H9 (cell line): ENCODE data around the gene DECR2. TPM values are rescaled to one million over a fixed set of nuclear protein-coding genes. Genes with fewer than 3 reads are reported as not detected.
A peak's percentile ranks its signal among the peaks of the same experiment; 100 is the strongest.

ENCODE experiments used
- DNase-seq: peaks from one replicate; pipeline ENCODE4 v3.0.0-alpha.2; 2017
- H2AFZ ChIP-seq: one replicate; pipeline ENCODE4 v1.6.1; 2013; ENCODE audit warnings: mild to moderate bottlenecking, low read length, control low read depth, moderate library complexity
- H2AK5ac ChIP-seq: 2 replicates; pipeline ENCODE4 v1.6.1; 2013; ENCODE audit warnings: low read length, control low read depth, mixed read lengths; ENCODE audit not compliant: insufficient read length
- H2BK120ac ChIP-seq: one replicate; pipeline ENCODE4 v1.6.1; 2013; ENCODE audit warnings: low read depth, mild to moderate bottlenecking, low read length, control low read depth, inconsistent platforms; ENCODE audit not compliant: poor library complexity, severe bottlenecking
- H2BK12ac ChIP-seq: 2 replicates; pipeline ENCODE4 v1.6.1; 2013; ENCODE audit warnings: low read length, control low read depth, mixed read lengths, low read depth; ENCODE audit not compliant: insufficient read length
- H2BK15ac ChIP-seq: 2 replicates; pipeline ENCODE4 v1.6.1; 2013; ENCODE audit warnings: low read depth, low read length, control low read depth
- H2BK20ac ChIP-seq: one replicate; pipeline ENCODE4 v1.6.1; 2013; ENCODE audit warnings: low read depth, mild to moderate bottlenecking, low read length, control low read depth, inconsistent platforms; ENCODE audit not compliant: poor library complexity, severe bottlenecking
- H2BK5ac ChIP-seq: 2 replicates; pipeline ENCODE4 v1.6.1; 2013; ENCODE audit warnings: low read length, control low read depth, mixed read lengths; ENCODE audit not compliant: insufficient read length
- H3K14ac ChIP-seq: 2 replicates; pipeline ENCODE4 v1.6.1; 2013; ENCODE audit warnings: low read length, control low read depth; ENCODE audit not compliant: insufficient read depth
- H3K18ac ChIP-seq: 2 replicates; pipeline ENCODE4 v1.6.1; 2013; ENCODE audit warnings: low read depth, mild to moderate bottlenecking, mixed read lengths, low read length, control low read depth; ENCODE audit not compliant: insufficient read length
- H3K23ac ChIP-seq: 2 replicates; pipeline ENCODE4 v1.6.1; 2013; ENCODE audit warnings: low read length, control low read depth, mixed read lengths, low read depth; ENCODE audit not compliant: insufficient read length
- H3K23me2 ChIP-seq: 2 replicates; pipeline ENCODE4 v1.6.1; 2013; ENCODE audit warnings: low read depth, mild to moderate bottlenecking, mixed read lengths, low read length, control low read depth; ENCODE audit not compliant: insufficient read length, poor library complexity, severe bottlenecking
- H3K27ac ChIP-seq: 2 replicates; pipeline ENCODE4 v1.5.1; 2013; ENCODE audit warnings: low read length, control low read depth, mixed read lengths, low read depth; ENCODE audit not compliant: insufficient read length
- H3K27me3 ChIP-seq: 2 replicates; pipeline ENCODE4 v1.6.1; 2013; ENCODE audit warnings: low read length, control low read depth, inconsistent platforms; ENCODE audit not compliant: insufficient read depth
- H3K4ac ChIP-seq: 2 replicates; pipeline ENCODE4 v1.6.1; 2013; ENCODE audit warnings: low read depth, mild to moderate bottlenecking, control low read depth, inconsistent platforms, low read length, moderate library complexity
- H3K4me1 ChIP-seq: 2 replicates; pipeline ENCODE4 v1.6.1; 2013; ENCODE audit warnings: low read length, control low read depth, inconsistent platforms; ENCODE audit not compliant: insufficient read depth
- H3K4me2 ChIP-seq: 2 replicates; pipeline ENCODE4 v1.6.1; 2013; ENCODE audit warnings: low read length, control low read depth, mixed read lengths; ENCODE audit not compliant: insufficient read length, insufficient read depth
- H3K56ac ChIP-seq: 2 replicates; pipeline ENCODE4 v1.6.1; 2013; ENCODE audit warnings: low read depth, mild to moderate bottlenecking, mixed read lengths, low read length, control low read depth; ENCODE audit not compliant: insufficient read length
- H3K79me1 ChIP-seq: 2 replicates; pipeline ENCODE4 v1.6.1; 2013; ENCODE audit warnings: low read depth, mild to moderate bottlenecking, moderate library complexity, low read length, control low read depth, inconsistent platforms; ENCODE audit not compliant: insufficient read depth, poor library complexity, severe bottlenecking
- H3K79me2 ChIP-seq: 2 replicates; pipeline ENCODE4 v1.6.1; 2013; ENCODE audit warnings: low read length, control low read depth, inconsistent platforms; ENCODE audit not compliant: insufficient read depth
- H3K9ac ChIP-seq: 2 replicates; pipeline ENCODE4 v1.6.1; 2013; ENCODE audit warnings: low read length, control low read depth, mixed read lengths; ENCODE audit not compliant: insufficient read length; ENCODE audit errors: extremely low read depth
- H3K9me3 ChIP-seq: one replicate; pipeline ENCODE4 v1.6.1; 2013; ENCODE audit warnings: low read depth, low read length, inconsistent platforms; ENCODE audit not compliant: control insufficient read depth
- H3T11ph ChIP-seq: one replicate; pipeline ENCODE4 v1.6.1; 2013; ENCODE audit warnings: mild to moderate bottlenecking, low read length, control low read depth, inconsistent platforms
- H4K20me1 ChIP-seq: one replicate; pipeline ENCODE4 v1.6.1; 2013; ENCODE audit not compliant: control insufficient read depth, insufficient read length, insufficient read depth
- H4K5ac ChIP-seq: 2 replicates; pipeline ENCODE4 v1.6.1; 2013; ENCODE audit warnings: low read depth, mild to moderate bottlenecking, mixed read lengths, low read length, control low read depth; ENCODE audit not compliant: insufficient read length
- H4K8ac ChIP-seq: replicated peaks from 2 replicates; pipeline ENCODE4 v1.6.1; 2013; ENCODE audit warnings: low read length, control low read depth, mixed read lengths, low read depth; ENCODE audit not compliant: insufficient read length
- H4K91ac ChIP-seq: 2 replicates; pipeline ENCODE4 v1.6.1; 2013; ENCODE audit warnings: low read depth, mild to moderate bottlenecking, moderate library complexity, mixed read lengths, low read length, control low read depth; ENCODE audit not compliant: insufficient read length
- H3K27ac Mint-ChIP-seq, 3 experiments: 2 replicates in 2 of 3; 3 replicates in 1 of 3; pipeline ENCODE4 v1.8.0; 2020 to 2021; ENCODE audit warnings: mixed read lengths in 3 of 3, mild to moderate bottlenecking in 1 of 3, moderate library complexity in 1 of 3
- H3K27me3 Mint-ChIP-seq: 2 replicates; pipeline ENCODE4 v1.8.0; 2021; ENCODE audit warnings: low read depth, mild to moderate bottlenecking, moderate library complexity, mixed read lengths
- H3K36me3 Mint-ChIP-seq, 3 experiments: 2 replicates in 2 of 3; 3 replicates in 1 of 3; pipeline ENCODE4 v1.8.0; 2020 to 2021; ENCODE audit warnings: low read depth in 3 of 3, mixed read lengths in 3 of 3; ENCODE audit not compliant: insufficient read depth in 1 of 3
- H3K4me1 Mint-ChIP-seq, 2 experiments: 2 replicates each; pipeline ENCODE4 v1.8.0; 2020; ENCODE audit warnings: mixed read lengths in 2 of 2
- H3K4me3 Mint-ChIP-seq, 2 experiments: 2 replicates in 1 of 2; 3 replicates in 1 of 2; pipeline ENCODE4 v1.8.0; 2020 to 2021; ENCODE audit warnings: mild to moderate bottlenecking in 2 of 2, mixed read lengths in 2 of 2, moderate library complexity in 1 of 2
- H3K9me3 Mint-ChIP-seq, 2 experiments: 2 replicates in 1 of 2; 3 replicates in 1 of 2; pipeline ENCODE4 v1.8.0; 2020; ENCODE audit warnings: mild to moderate bottlenecking in 2 of 2, mixed read lengths in 2 of 2, moderate library complexity in 1 of 2
- WGBS: extraction: QIAGEN DNeasy Blood & Tissue Kit; methylation state at CpG from one replicate; pipeline ENCODE4 v1.1.7; 2013; ENCODE audit warnings: missing lambda C conversion rate, low lambda C conversion rate, mixed read lengths; ENCODE audit not compliant: insufficient read length; ENCODE audit errors: extremely low coverage; 5-methylcytosine and 5-hydroxymethylcytosine counted together
- total RNA-seq: library from RNA; stranded (reverse); gene quantifications from 2 replicates; pipeline ENCODE4 v1.2.1, GENCODE V29; 2021
- TF ChIP-seq, protein P1 (sequence below): fragments of 200-600 bp; sonication (generic); conservative IDR thresholded peaks from 3 replicates; pipeline ENCODE4 v1.8.0; 2021; ENCODE audit warnings: antibody characterized with exemption, mild to moderate bottlenecking

The DECR2 gene
- total RNA-seq, 1 experiment from 2014 or later: 39.3 TPM

DNA sequence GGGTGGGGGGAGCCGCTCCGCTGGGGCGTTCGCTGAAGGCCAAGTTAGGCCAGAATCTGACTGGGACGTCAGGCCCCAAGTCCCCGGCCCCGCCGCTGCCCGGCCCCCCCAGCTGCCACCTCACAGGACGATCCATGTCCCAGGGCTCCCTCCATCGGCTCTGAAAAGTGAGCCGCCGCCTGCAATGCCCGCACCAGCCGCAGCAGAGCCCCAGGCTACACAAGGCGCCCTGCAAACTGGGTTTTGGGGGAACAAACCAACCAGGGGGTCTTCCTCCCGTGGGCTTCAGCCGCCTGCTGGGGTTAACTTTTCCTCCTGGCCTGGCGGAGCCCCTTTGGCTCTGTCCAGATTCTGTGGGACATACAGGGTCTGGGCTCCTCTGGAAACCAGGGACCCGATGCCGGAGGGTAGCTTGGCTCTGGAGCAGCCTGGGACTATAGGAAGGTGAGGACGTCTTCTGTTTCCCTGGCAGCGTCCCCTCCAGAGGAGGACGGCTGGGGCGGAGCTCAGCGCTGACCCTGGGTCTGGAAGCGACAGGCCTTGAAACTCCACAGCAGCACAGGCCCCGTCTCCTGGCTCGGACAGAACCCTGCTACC, 3.9 kb upstream of the DECR2 start:
- H3K9me3 ChIP-seq: no peaks in the 10 kb centered on the region
- H3K27me3 ChIP-seq: no peaks in the 10 kb centered on the region
- no peak overlapping the region for H4K91ac ChIP-seq
- no peak overlapping the region for H2AK5ac ChIP-seq
- no peak overlapping the region for H2BK15ac ChIP-seq
- no peak overlapping the region for H3K27ac ChIP-seq
- Mint-ChIP-seq H3K27me3 (no peaks in the 10 kb centered on the region), H3K4me3 (peak overlapping the region; percentile 51 to 71), H3K27ac (peak overlapping the region in 2 of 3 experiments; percentile 91 to 94; a peak in 4 of 7 replicates), H3K4me1 (peaks cover 22 to 24% of the 10 kb centered on the region in 2 experiments), H3K36me3 (peaks cover 15 to 25% (median 25%) of the 10 kb centered on the region in 3 experiments), H3K9me3 (peaks cover 2% of the 10 kb centered on the region in 2 experiments; a peak in 4 of 5 replicates)
- no peaks in the 10 kb centered on the region for H3K79me2 ChIP-seq
- peaks cover 2% of the 10 kb centered on the region; the same call in 1 of the 2 replicates for H3K4me1 ChIP-seq
- no peak overlapping the region for H2BK120ac ChIP-seq
- no peak overlapping the region for H3K9ac ChIP-seq
- H3K4me2 ChIP-seq: peak overlapping the region; percentile 6
- no peaks in the 10 kb centered on the region for H3K79me1 ChIP-seq
- no peak overlapping the region for H2BK20ac ChIP-seq
- H2BK12ac ChIP-seq: no peak overlapping the region
- peak; percentile 92 for DNase-seq
- H4K20me1 ChIP-seq: peaks cover 2% of the 10 kb centered on the region
- no peak overlapping the region; the same call in 1 of the 2 replicates for H3K14ac ChIP-seq
- no peak overlapping the region for H3K18ac ChIP-seq
- no peak overlapping the region for H4K5ac ChIP-seq
- no peak overlapping the region for H2BK5ac ChIP-seq
- H3T11ph ChIP-seq: no peak overlapping the region
- no peak overlapping the region for H3K23ac ChIP-seq
- no peak overlapping the region for H3K4ac ChIP-seq
- no peak overlapping the region for H2AFZ ChIP-seq
- no CpG with 5 or more reads among the region's 29 CpGs for WGBS
- H3K56ac ChIP-seq: no peak overlapping the region
- H3K23me2 ChIP-seq: no peaks in the 10 kb centered on the region
- TF ChIP-seq, protein P1, sequence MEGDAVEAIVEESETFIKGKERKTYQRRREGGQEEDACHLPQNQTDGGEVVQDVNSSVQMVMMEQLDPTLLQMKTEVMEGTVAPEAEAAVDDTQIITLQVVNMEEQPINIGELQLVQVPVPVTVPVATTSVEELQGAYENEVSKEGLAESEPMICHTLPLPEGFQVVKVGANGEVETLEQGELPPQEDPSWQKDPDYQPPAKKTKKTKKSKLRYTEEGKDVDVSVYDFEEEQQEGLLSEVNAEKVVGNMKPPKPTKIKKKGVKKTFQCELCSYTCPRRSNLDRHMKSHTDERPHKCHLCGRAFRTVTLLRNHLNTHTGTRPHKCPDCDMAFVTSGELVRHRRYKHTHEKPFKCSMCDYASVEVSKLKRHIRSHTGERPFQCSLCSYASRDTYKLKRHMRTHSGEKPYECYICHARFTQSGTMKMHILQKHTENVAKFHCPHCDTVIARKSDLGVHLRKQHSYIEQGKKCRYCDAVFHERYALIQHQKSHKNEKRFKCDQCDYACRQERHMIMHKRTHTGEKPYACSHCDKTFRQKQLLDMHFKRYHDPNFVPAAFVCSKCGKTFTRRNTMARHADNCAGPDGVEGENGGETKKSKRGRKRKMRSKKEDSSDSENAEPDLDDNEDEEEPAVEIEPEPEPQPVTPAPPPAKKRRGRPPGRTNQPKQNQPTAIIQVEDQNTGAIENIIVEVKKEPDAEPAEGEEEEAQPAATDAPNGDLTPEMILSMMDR: peak; percentile 35; the same call in 2 of the 3 replicates
- no peak overlapping the region for H4K8ac ChIP-seq
